Right atrium auricular region (tissue), 2 donors: ENCODE data around the gene NHSL1. TPM values are rescaled to one million over a fixed set of nuclear protein-coding genes. Genes with fewer than 3 reads are reported as not detected.

Experiments
- DNase-seq: peaks from one replicate; pipeline ENCODE4 v3.0.0-alpha.2; 2019; ENCODE audit warnings: low spot score
- H3K27ac ChIP-seq, 2 donors: fragments of 200-600 bp; sonication (generic); 1 replicate in 1 of 2; 2 replicates in 1 of 2; pipeline ENCODE4 v1.5.1; 2016 to 2019
- H3K27me3 ChIP-seq, 2 donors: fragments of 200-600 bp; sonication (generic); one replicate each; pipeline versions ENCODE4 v1.5.1 to v1.6.0; 2017 to 2019
- H3K36me3 ChIP-seq: fragments of 200-600 bp; sonication (generic); one replicate; pipeline ENCODE4 v1.5.1; 2016
- H3K4me1 ChIP-seq, 2 donors: fragments of 200-600 bp; sonication (generic); one replicate each; pipeline versions ENCODE4 v1.5.1 to v1.6.0; 2017 to 2019
- H3K4me3 ChIP-seq, 2 donors: fragments of 200-600 bp; sonication (generic); 1 replicate in 1 of 2; 2 replicates in 1 of 2; pipeline ENCODE4 v1.5.1; 2017 to 2019; ENCODE audit warnings: mild to moderate bottlenecking in 1 of 2, moderate library complexity in 1 of 2
- H3K9me3 ChIP-seq, 2 donors: fragments of 200-600 bp; sonication (generic); one replicate each; pipeline ENCODE4 v1.5.1; 2019
- total RNA-seq, 2 donors: library from RNA; depleted of rRNA; stranded (reverse); fragments of >200 nt; gene quantifications; one replicate each; pipeline ENCODE4 v1.1.0, GENCODE V29; 2016
- TF ChIP-seq, protein P1 (sequence below), 2 donors: fragments of 200-600 bp; sonication (generic); IDR thresholded peaks; one replicate each; pipeline ENCODE4 v1.5.1; 2019; ENCODE audit warnings: antibody characterized with exemption in 2 of 2

NHSL1 gene
- total RNA-seq, 2 donors from 2014 or later: 34.3 to 41.6 TPM

DNA sequence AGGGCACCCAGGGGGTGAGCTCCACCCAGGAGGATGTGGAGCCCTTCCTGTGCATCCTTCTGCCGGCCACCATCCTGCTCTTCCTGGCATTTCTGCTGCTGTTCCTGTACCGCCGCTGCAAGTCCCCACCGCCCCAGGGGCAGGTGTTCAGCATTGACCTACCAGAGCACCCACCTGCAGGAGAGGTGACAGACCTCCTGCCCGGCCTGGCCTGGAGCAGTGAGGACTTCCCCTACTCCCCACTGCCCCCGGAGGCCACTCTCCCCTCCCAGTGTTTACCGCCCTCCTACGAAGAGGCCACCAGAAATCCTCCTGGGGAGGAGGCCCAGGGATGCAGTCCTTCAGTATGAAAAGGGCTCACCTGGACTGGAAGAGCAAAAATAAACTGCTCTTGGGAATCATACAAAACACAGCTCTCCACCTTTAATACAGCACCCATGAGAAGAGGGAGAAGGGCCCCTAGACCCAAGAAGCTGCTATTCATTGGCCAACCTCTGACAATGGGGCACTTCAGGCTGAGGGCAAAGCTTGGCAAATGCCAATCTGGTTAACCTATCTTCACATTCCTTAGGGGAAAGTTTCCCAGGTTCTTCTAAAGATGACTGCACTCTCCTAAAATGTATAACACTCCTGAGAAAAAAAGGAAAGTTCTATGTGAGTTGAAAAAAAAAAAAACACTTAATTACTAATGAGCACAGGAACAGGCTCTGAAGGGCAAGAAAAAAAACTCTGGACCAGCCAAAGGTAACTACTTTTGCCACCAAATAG lies 116.6 kb downstream of the NHSL1 start:
- Histone ChIP-seq H3K9me3 (no peaks in the 10 kb centered on the region), H3K36me3 (no peaks in the 10 kb centered on the region), H3K4me3 (no peak overlapping the region), H3K4me1 (no peaks in the 10 kb centered on the region), H3K27me3 (no peaks in the 10 kb centered on the region), H3K27ac (no peak overlapping the region)
- DNase-seq: no peak
- TF ChIP-seq, protein P1, sequence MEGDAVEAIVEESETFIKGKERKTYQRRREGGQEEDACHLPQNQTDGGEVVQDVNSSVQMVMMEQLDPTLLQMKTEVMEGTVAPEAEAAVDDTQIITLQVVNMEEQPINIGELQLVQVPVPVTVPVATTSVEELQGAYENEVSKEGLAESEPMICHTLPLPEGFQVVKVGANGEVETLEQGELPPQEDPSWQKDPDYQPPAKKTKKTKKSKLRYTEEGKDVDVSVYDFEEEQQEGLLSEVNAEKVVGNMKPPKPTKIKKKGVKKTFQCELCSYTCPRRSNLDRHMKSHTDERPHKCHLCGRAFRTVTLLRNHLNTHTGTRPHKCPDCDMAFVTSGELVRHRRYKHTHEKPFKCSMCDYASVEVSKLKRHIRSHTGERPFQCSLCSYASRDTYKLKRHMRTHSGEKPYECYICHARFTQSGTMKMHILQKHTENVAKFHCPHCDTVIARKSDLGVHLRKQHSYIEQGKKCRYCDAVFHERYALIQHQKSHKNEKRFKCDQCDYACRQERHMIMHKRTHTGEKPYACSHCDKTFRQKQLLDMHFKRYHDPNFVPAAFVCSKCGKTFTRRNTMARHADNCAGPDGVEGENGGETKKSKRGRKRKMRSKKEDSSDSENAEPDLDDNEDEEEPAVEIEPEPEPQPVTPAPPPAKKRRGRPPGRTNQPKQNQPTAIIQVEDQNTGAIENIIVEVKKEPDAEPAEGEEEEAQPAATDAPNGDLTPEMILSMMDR (IDR thresholded peaks at IDR 0.05): no peak

DNA sequence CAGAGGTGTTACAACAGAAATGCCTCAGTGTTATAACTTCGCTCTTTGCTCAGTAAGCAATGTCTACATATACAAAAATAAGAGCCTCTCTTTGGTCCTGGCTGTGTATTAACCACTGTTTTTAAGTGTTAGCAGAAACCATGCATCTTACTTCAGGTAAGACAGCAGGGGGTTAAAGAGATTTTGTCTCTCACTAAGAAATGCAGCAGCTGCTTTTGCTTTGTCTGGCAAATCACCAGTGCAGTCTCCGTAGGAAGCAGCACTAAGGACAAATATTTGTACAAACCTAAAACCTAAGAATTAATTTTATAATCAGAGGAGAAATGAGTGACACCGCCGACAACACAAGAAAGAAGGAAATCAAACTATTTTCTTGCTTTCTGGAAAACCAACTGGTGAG lies 120.8 kb downstream of the NHSL1 start:
- no peaks in the 10 kb centered on the region for H3K9me3 ChIP-seq
- H3K27ac ChIP-seq: no peak overlapping the region
- H3K27me3 ChIP-seq: no peaks in the 10 kb centered on the region
- TF ChIP-seq, protein P1 (IDR thresholded peaks at IDR 0.05): no peak
- no peak for DNase-seq
- H3K4me3 ChIP-seq: no peak overlapping the region
- no peaks in the 10 kb centered on the region for H3K36me3 ChIP-seq
- no peaks in the 10 kb centered on the region for H3K4me1 ChIP-seq

DNA sequence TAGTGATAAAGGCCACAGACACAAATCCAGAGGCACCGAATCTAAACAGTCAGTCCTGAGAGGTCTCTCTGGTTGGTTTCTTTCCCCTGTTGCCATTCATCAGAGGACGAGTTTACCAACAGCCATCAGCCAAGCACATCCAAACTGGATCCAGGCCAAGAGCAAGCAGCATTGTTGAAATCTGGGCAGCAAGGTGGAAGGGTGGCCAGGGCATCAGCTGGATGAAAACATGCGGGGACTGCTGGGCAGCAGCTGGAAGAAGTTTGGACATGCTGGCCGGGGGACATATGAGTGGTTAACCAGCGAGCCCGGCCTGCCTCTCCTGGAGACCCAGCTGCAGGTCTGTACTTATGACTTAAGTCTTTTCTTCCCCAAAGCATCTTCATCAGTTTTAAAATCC lies 121.5 kb downstream of the NHSL1 start, which contains the start of gene SMIM28:
Gene SMIM28 (plus strand): TSS at position 62 of the 400 bp plus-strand sequence. CDS start 168 bp downstream, at position 230.
- Histone ChIP-seq H3K27me3 (no peaks in the 10 kb centered on the region), H3K27ac (no peak within 1 kb of the TSS), H3K4me1 (no peaks in the 10 kb centered on the region), H3K36me3 (no peaks in the 10 kb centered on the region), H3K9me3 (no peaks in the 10 kb centered on the region), H3K4me3 (no peak within 1 kb of the TSS)
- DNase-seq: no peak
- TF ChIP-seq, protein P1 (IDR thresholded peaks at IDR 0.05): no peak

DNA sequence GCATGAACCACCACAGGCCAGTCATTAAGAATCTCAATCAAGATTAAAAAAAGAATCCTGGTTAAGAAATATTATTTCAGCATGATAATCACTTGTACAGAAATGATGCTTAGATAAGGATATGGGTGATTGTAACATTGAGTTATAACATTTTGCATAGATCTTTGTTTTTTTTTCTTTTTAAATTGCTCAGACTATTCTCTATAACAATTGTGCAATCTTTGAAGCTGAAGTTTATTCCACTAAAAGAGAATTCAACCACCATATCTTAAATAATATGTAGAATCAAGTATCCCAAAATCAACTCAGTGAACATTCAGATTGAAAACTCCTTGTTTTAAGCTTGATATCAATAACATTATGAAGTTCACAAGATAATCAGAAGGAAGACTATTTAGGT lies 122.3 kb downstream of the NHSL1 start:
- H3K36me3 ChIP-seq: no peaks in the 10 kb centered on the region
- no peaks in the 10 kb centered on the region for H3K27me3 ChIP-seq
- H3K27ac ChIP-seq: no peak overlapping the region
- no peaks in the 10 kb centered on the region for H3K9me3 ChIP-seq
- DNase-seq: no peak
- TF ChIP-seq, protein P1 (IDR thresholded peaks at IDR 0.05): no peak
- no peak overlapping the region for H3K4me3 ChIP-seq
- no peaks in the 10 kb centered on the region for H3K4me1 ChIP-seq

DNA sequence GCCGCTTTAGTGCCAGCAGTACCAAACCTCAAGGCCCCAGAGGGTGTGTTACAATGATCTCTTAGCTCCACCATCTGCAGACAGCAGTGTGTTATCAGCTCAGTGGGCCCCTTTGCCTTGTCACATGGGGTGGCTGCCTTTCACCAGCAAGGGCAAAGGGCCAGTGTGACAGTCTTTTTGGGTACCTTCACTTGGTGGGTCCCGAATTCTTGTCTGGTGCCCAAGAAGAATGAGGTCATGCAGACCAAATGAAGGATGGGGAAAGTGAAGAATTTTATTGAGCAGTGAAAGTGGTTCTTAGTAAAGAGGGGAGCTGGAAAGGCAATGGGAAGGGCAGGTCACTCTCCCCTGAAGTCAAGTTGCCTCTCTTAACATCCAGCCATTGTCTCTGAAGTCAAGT lies 124.5 kb downstream of the NHSL1 start:
- TF ChIP-seq, protein P1 (IDR thresholded peaks at IDR 0.05): no peak
- Histone ChIP-seq H3K4me3 (no peak overlapping the region), H3K4me1 (no peaks in the 10 kb centered on the region), H3K27ac (no peak overlapping the region), H3K27me3 (no peaks in the 10 kb centered on the region), H3K9me3 (no peaks in the 10 kb centered on the region), H3K36me3 (no peaks in the 10 kb centered on the region)
- DNase-seq: no peak

DNA sequence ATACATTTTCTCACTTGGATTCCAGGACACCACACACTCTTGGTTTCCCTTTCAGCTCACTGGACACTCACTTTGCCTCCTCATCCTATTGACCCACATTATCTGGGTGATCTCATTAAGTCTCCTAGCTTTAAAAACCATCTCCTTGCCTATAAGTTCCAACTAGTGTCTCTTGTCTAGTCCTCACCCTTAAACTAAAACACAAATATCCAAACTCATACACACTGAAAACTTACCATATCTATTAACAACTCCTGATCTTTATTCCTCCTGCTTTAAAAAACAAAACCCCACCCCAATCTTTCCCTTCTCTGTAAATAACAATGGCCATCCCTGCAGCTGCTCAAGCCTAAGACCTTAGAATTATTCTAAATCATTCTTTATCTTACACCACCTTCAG lies 125.1 kb downstream of the NHSL1 start:
- H3K27me3 ChIP-seq: no peaks in the 10 kb centered on the region
- no peak overlapping the region for H3K4me3 ChIP-seq
- H3K27ac ChIP-seq: no peak overlapping the region
- H3K4me1 ChIP-seq: no peaks in the 10 kb centered on the region
- H3K36me3 ChIP-seq: no peaks in the 10 kb centered on the region
- no peaks in the 10 kb centered on the region for H3K9me3 ChIP-seq
- no peak for DNase-seq
- TF ChIP-seq, protein P1 (IDR thresholded peaks at IDR 0.05): no peak
